Neural cell (in vitro differentiated cells): ENCODE measurements around the gene EIF2AK2. TPM values are rescaled to one million over a fixed set of nuclear protein-coding genes. Genes with fewer than 3 reads are reported as not detected.

Source experiments
- H2AFZ ChIP-seq: fragments of 200-600, 300-800 bp; sonication (generic), shearing (Covaris generic); 2 replicates; pipeline ENCODE4 v1.6.0; 2014; ENCODE audit warnings: low read depth, mild to moderate bottlenecking, antibody characterized with exemption, low read length, moderate library complexity
- H3F3A ChIP-seq: fragments of 200-600 bp; shearing (Covaris generic); 2 replicates; pipeline ENCODE4 v1.6.1; 2016; ENCODE audit warnings: mild to moderate bottlenecking, moderate library complexity, mixed read lengths, antibody characterized with exemption, low read length; ENCODE audit not compliant: insufficient read depth, poor library complexity, severe bottlenecking
- H3K27ac ChIP-seq: fragments of 200-600, 300-800 bp; sonication (generic), shearing (Covaris generic); 2 replicates; pipeline ENCODE4 v1.5.1; 2014; ENCODE audit warnings: mild to moderate bottlenecking, low read length, moderate library complexity
- H3K27me3 ChIP-seq: fragments of 300-800, 200-600 bp; sonication (generic), shearing (Covaris generic); 2 replicates; pipeline ENCODE4 v1.6.0; 2014; ENCODE audit warnings: mild to moderate bottlenecking, low read depth, low read length, moderate library complexity; ENCODE audit not compliant: insufficient read depth
- H3K36me3 ChIP-seq: fragments of 300-800, 200-600 bp; sonication (generic), shearing (Covaris generic); 2 replicates; pipeline ENCODE4 v1.5.1; 2014; ENCODE audit warnings: mild to moderate bottlenecking, antibody characterized with exemption, low read length, moderate library complexity; ENCODE audit not compliant: insufficient read depth
- H3K4me2 ChIP-seq: fragments of 300-800, 200-600 bp; sonication (generic), shearing (Covaris generic); 2 replicates; pipeline ENCODE4 v1.6.0; 2014; ENCODE audit warnings: mild to moderate bottlenecking, low read length
- H3K4me3 ChIP-seq: fragments of 300-800, 200-600 bp; sonication (generic), shearing (Covaris generic); 2 replicates; pipeline ENCODE4 v1.5.1; 2014; ENCODE audit warnings: mild to moderate bottlenecking, low read length, moderate library complexity
- H3K79me2 ChIP-seq: fragments of 200-600 bp; shearing (Covaris generic); replicated peaks from 2 replicates; pipeline ENCODE4 v1.6.0; 2014; ENCODE audit warnings: mild to moderate bottlenecking, low read length, moderate library complexity; ENCODE audit not compliant: insufficient read depth
- H3K9ac ChIP-seq: fragments of 300-800, 200-600 bp; sonication (generic), shearing (Covaris generic); 2 replicates; pipeline ENCODE4 v1.6.1; 2016; ENCODE audit warnings: mild to moderate bottlenecking, low read length, mixed read lengths
- H3K9me2 ChIP-seq: fragments of 200-600 bp; shearing (Covaris generic); 2 replicates; pipeline ENCODE4 v1.6.1; 2016; ENCODE audit warnings: mild to moderate bottlenecking, low read length, mixed read lengths; ENCODE audit not compliant: insufficient read depth
- H3K9me3 ChIP-seq: fragments of 200-600, 300-800 bp; sonication (generic), shearing (Covaris generic); 2 replicates; pipeline ENCODE4 v1.6.1; 2016; ENCODE audit warnings: mild to moderate bottlenecking, mixed run types, low read length, moderate library complexity, mixed read lengths
- H4K20me1 ChIP-seq: fragments of 200-600 bp; shearing (Covaris generic); 2 replicates; pipeline ENCODE4 v1.6.1; 2016; ENCODE audit warnings: mild to moderate bottlenecking, mixed run types; ENCODE audit not compliant: insufficient read depth
- CTCF ChIP-seq: fragments of 450-650 bp; IDR thresholded peaks from 2 replicates; pipeline ENCODE4 v1.5.1; 2014; ENCODE audit warnings: antibody characterized with exemption, mild to moderate bottlenecking, moderate library complexity; ENCODE audit not compliant: poor library complexity, severe bottlenecking
- EP300 ChIP-seq: fragments of 450-650 bp; conservative IDR thresholded peaks from 2 replicates; pipeline ENCODE4 v1.6.1; 2014; ENCODE audit warnings: antibody characterized with exemption, mild to moderate bottlenecking, moderate library complexity; ENCODE audit not compliant: poor library complexity, severe bottlenecking
- EZH2 ChIP-seq: fragments of 200-600, 300-800 bp; shearing (Covaris generic), sonication (generic); IDR thresholded peaks from 2 replicates; pipeline ENCODE4 v1.6.1; 2014; ENCODE audit warnings: antibody characterized with exemption, low read length, borderline replicate concordance, mild to moderate bottlenecking; ENCODE audit not compliant: insufficient read depth, poor library complexity, severe bottlenecking
- MXI1 ChIP-seq: fragments of 450-650 bp; conservative IDR thresholded peaks from 2 replicates; pipeline ENCODE4 v1.6.1; 2014; ENCODE audit warnings: antibody characterized with exemption, mild to moderate bottlenecking; ENCODE audit not compliant: poor library complexity, severe bottlenecking
- POLR2AphosphoS5 ChIP-seq: IDR thresholded peaks from 2 replicates; pipeline ENCODE4 v1.6.1; 2012
- RAD21 ChIP-seq: fragments of 450-650 bp; conservative IDR thresholded peaks from 2 replicates; pipeline ENCODE4 v1.6.1; 2014; ENCODE audit warnings: antibody characterized with exemption, mild to moderate bottlenecking, moderate library complexity
- REST ChIP-seq: IDR thresholded peaks from 2 replicates; pipeline ENCODE4 v1.6.1; 2012; ENCODE audit warnings: borderline replicate concordance
- SMC3 ChIP-seq: fragments of 450-650 bp; conservative IDR thresholded peaks from 2 replicates; pipeline ENCODE4 v1.6.1; 2014; ENCODE audit warnings: antibody characterized with exemption, mild to moderate bottlenecking, moderate library complexity; ENCODE audit not compliant: poor library complexity
- TAF1 ChIP-seq: IDR thresholded peaks from 2 replicates; pipeline ENCODE4 v1.6.1; 2012; ENCODE audit warnings: low read depth
- polyA plus RNA-seq: library from polyadenylated mRNA; depleted of rRNA; stranded (reverse); fragments of >200 nt; gene quantifications from 2 replicates; pipeline ENCODE4 v1.2.3, GENCODE V29; 2014

Gene EIF2AK2
- polyA plus RNA-seq, 1 donor from 2014 or later: 2.5 TPM

GRCh38 chr2:37180640-37181039 lies 23.9 kb upstream of the EIF2AK2 start:
- no peaks in the 10 kb centered on the region for H4K20me1 ChIP-seq
- no peak overlapping the region for H3K4me2 ChIP-seq
- H3K4me3 ChIP-seq: no peak overlapping the region
- H3K9ac ChIP-seq: no peak overlapping the region
- H3F3A ChIP-seq: no peaks in the 10 kb centered on the region
- TF ChIP-seq RAD21: no peak
- no peak for TF ChIP-seq CTCF
- TF ChIP-seq POLR2AphosphoS5: no peak
- TF ChIP-seq TAF1: no peak
- no peak for TF ChIP-seq REST
- H2AFZ ChIP-seq: no peak overlapping the region
- H3K27me3 ChIP-seq: no peaks in the 10 kb centered on the region
- no peaks in the 10 kb centered on the region for H3K79me2 ChIP-seq
- no peaks in the 10 kb centered on the region for H3K9me2 ChIP-seq
- H3K9me3 ChIP-seq: no peaks in the 10 kb centered on the region
- H3K27ac ChIP-seq: no peak overlapping the region
- H3K36me3 ChIP-seq: no peaks in the 10 kb centered on the region

GRCh38 chr2:37180006-37180639 lies 23.3 kb upstream of the EIF2AK2 start:
- H3K27ac ChIP-seq: no peak overlapping the region
- no peaks in the 10 kb centered on the region for H3K9me3 ChIP-seq
- no peak overlapping the region for H2AFZ ChIP-seq
- no peak for TF ChIP-seq EP300
- TF ChIP-seq TAF1: no peak
- TF ChIP-seq POLR2AphosphoS5: no peak
- no peak for TF ChIP-seq REST
- no peak for TF ChIP-seq RAD21
- TF ChIP-seq SMC3: no peak
- no peak for TF ChIP-seq MXI1
- TF ChIP-seq EZH2: no peak
- TF ChIP-seq CTCF: no peak
- H3K79me2 ChIP-seq: no peaks in the 10 kb centered on the region
- H3K4me3 ChIP-seq: no peak overlapping the region
- H4K20me1 ChIP-seq: no peaks in the 10 kb centered on the region
- no peaks in the 10 kb centered on the region for H3K9me2 ChIP-seq
- no peaks in the 10 kb centered on the region for H3F3A ChIP-seq
- H3K4me2 ChIP-seq: no peak overlapping the region
- H3K36me3 ChIP-seq: no peaks in the 10 kb centered on the region
- no peak overlapping the region for H3K9ac ChIP-seq
- no peaks in the 10 kb centered on the region for H3K27me3 ChIP-seq
